ENCODE results near the gene PAX1.

Gene PAX1

GRCh38 chr20:21739682-21740081 lies 34.2 kb downstream of the PAX1 start:
- no peak for DNase-seq

- DNase-seq, result no peak
Observed at GRCh38 chr20:21741266-21741665, 35.8 kb downstream of the PAX1 start.

DNA sequence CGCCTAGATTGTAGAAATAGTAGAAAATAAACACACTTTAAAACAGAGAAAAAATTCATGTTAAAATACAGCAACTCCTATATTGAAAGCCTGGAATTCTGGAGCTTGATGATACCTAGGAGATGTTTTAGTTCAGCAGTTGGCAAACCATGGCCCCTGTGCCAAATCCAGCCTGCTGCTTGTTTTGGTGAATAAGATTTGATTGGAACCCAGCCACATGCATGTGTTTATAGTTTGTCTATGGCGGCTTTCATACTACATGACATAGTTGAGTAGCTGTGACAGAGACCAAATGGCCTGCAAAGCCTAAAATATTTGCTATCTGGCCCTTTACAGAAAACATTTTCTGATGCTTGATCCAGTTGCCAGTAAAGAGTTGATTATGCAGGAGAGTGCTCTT lies 57.2 kb downstream of the PAX1 start:
- no peak for DNase-seq

DNA sequence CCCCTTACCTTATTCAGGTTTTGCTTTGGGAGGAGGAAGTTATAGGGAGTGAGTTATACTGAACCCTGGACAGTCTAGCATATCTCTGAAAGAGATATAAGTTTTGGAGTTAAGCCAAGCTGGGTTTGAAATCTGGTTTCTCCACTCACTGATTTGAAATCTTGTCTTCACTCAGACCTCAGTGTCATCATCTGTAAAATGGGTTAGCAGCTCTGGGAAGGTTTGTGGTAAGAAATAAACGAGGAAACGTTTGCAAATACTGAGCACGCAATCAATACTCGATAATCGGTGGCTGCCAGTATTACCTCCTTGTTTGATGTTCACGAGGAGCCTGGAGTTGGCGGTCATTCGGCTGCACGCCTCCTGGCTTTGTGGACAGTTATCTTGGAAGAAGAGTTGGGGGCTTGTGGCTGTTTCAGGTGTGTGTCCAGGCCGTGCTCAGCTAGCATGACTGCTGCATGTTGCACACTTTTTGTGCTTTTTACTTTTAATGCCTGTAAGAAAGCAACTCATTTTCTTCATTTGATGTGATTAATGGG lies 61.8 kb downstream of the PAX1 start:
- no peak for DNase-seq

GRCh38 chr20:21767739-21768223 lies 62.3 kb downstream of the PAX1 start:
- DNase-seq, result no peak
